NCI-H2227 (cell line): ENCODE results near the gene ZHX3.

Source experiments
- DNase-seq: peaks from one replicate; lab custom pipeline; 2025; ENCODE audit not compliant: unreplicated experiment; lab: John Stamatoyannopoulos, UW

ZHX3 gene

GRCh38 chr20:41317546-41318270 lies at the start of gene ZHX3:
ZHX3 (minus strand) TSS chr20:41317731; CDS start chr20:41204916, 112,815 bp downstream.
- DNase-seq: peak; percentile 99

DNA sequence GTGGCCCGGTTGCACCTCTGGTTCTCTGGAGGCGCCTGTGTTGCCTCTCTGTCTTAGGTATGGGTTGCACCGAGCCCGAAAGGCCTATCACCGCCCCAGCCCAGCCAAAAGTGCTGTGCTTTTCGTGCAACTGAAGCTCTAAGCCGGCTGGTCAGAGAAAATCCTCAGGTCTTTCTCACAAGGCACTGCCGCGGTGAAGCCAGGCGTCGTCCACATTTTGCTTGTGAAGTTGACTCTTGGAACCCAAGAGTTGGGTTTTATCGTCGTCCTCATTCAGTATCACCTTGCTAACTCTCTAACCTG lies 49.8 kb upstream of the ZHX3 start:
- no peak for DNase-seq

DNA sequence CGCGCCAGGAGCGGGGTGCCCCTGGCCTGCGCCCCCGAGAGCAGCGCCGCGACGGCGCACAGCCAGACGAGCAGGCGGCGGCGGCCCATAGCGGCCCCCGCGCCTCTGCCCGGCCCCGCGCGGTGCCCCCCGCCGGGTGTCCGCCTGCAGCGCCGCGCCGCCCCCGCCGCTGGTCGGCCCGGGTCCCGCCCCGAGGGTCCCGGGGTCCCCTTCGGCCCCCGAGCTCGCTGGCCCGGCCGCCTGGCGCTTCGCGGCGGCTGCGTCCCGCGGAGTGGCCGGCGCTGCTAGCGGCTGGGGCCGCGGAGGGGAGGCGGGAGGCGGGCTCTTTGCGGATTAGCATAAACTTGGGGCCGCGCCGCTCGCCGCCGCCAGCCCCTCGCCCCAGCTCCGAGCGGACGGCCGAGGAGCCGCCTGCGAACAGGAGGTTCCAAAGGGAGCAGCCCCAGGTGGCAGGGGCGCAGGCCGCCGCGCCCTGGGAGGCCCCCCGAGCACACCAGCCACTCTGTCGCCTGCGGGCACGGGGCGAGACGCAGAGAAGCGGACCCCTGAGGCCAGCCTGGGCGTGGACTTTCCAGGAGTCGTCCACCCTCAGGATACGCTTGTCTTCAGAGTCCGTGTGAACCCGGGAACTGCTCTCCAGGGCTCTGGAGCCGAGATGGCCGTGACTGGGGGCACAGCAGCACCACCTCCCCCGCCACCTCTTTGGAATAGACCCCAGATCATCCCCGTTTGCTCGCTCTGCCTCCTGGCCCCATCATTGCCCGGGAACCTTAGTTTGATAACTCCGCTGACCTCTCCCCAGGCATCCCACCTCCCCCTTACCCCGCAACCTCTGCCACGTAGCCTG lies 49.2 kb upstream of the ZHX3 start, which contains the start of gene EMILIN3:
Gene EMILIN3 (minus strand): TSS at position 273 of the 847 bp plus-strand sequence. CDS start 184 bp downstream, at position 89.
- peak; percentile 68 for DNase-seq

GRCh38 chr20:41365777-41366545 lies 48.4 kb upstream of the ZHX3 start:
- peak; percentile 59 for DNase-seq

DNA sequence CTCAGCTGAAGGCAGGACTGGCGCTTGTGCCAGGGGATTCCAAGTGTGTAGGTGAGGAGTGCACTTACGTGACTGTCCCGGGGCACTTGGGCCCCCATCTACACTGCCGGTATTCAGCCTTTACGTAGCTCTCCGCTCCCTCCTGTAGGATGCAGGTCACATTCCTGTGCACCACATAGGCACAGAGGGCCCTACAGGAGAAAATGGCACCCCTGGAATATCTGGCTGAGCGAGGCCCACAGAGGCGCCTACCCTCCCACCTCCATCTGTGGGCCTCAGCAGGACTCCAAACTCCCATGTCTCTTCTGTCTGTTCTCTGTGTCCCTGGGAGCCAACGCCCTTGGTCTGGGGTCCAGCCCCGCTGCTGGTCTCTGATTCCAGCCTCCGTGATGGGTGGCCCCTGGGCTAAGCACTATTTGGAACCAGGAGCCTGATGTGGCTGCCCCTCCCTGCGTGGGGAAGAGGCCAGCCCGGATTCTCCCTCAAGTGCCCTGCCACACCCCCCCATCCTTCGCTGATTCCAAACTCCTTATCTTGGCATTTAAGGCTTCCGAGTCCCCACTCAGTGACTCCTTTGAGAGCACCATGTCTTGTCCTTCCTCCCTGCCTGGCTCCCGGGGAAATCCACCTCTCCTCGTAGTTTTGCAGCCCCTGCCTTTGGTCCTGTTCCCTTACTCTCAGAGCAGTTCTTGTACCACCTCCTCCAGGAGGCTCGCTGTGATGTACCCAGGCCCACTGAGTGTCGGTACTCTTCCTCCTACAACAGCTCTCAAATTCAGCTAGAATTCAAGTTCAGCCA lies 47.6 kb upstream of the ZHX3 start:
- no peak for DNase-seq

DNA sequence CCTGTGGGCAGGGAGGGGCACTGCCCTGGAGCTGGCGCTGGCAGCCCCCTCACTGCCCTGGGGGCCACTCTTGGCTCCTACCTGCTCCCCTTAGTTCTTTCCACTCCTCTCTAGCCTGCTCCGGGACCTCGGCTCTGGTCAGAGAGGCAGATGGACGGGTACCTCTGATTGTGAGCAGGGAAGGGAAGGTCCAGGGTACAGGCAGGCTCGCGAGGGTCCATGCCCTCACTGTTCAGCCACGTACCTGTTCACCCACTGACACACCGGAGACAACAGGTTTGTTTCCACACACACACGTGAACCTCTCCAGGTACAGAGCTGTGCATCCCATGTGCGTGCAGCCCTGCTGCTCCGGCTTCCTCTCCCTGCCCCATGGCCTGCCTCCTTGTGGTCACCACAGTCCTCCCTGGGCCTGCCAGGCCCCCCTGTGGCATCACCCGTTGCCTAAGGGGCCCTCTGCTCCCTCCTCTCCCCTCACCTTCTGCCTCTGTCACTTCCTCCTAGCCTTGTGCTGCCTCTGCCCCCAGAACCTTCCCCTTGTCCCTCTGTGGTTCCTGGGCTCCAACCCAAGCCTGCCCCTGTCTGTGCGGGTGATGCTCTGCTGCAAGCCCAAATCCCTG lies 46.8 kb upstream of the ZHX3 start:
- no peak for DNase-seq

GRCh38 chr20:41363601-41364000 lies 46.1 kb upstream of the ZHX3 start:
- no peak for DNase-seq

- DNase-seq: no peak
Observed at GRCh38 chr20:41362748-41363140, 45.2 kb upstream of the ZHX3 start.

DNA sequence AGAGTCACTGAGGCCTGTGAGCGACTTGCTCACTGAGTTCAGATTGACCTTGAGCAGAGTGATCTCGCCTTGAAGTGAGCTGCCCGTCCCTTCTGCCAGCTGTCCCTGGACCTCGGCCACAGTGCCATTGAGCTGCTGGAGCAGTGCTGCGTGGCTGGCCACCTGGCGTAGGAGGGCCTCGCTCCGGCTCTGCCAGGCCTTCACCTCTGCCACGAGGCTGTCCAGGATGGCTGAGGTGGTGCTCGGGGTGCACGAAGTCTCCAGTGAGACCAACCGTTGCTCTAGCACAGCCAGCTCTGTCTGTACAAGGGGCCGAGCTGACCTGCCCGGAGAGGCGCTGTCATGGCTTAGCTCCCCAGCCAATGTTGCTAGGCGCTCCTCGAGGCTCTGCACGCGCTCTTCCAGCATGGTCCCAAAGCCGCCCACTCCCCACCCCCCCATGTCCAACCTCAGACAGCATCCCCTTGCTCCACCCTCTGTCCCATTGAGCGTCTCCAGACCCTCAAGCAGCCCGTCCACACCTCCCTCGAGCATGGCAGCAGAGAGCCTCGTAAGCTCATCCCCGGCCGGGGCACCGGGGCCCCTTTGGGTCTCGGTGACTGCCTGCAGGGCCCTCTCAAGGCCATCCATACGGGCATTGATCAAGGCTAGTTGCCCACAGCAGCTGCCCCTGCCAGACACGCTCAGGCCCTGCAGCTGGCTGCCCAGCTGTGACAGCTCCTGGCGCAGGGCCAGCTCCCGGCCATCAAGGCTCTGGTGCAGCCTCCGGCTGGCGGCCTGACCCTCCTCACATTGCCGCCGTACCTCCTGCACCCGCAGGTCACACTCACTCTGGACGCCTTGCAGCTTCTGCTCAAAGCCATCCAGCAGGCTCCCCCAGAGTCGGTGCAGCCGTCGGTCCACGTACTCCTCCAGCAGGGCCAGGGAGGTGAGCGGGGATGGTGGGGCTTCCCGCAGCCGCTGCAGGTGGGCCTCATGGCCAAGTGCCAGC lies 44.5 kb upstream of the ZHX3 start:
- DNase-seq: no peak

DNA sequence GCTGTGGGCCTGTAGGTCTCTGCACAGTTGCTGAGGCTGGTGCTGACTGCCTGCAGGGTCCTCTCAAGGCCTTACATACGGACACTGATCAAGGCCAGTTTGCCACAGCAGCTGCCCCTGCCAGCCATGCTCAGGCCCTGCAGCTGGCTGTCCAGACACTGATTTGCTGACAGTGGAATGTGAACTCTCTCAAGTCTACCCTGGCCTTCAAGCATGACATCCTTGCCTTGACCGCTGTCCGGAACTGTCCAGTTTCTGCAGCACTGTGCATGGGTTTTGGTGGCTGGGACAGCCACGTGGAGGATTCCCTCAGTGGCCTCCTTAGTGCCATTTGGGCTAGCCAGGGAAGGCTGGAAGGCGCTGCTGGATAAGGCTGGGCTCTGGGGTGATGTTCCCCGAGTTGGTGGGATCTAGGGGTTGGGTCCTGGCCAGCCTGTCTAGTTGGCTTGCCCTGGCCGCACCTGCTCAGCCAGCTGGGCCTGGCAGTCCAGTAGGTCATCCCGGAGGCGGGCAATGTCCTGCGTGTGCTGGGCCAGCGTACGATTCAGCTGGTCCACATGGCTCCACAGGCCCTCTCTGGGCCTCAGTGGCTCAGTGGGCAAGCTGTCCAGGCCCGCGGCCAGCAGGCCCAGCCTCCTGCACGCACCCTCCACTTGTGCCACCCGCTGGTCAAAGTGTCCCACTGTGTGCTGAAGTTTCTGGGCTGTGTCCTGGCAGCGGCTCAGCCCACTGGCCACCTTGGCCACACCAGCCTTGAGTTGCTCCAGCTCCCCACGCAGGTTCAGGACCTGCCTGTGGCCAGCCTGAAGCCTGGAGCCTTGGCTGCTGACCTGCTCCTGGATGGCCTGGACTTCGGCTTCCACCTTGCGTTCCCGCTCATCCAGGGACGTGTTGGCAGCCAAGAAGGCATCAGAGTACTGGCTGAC lies 43.6 kb upstream of the ZHX3 start:
- no peak for DNase-seq

- DNase-seq: no peak
Observed at GRCh38 chr20:41359541-41360011, 42.0 kb upstream of the ZHX3 start.

DNA sequence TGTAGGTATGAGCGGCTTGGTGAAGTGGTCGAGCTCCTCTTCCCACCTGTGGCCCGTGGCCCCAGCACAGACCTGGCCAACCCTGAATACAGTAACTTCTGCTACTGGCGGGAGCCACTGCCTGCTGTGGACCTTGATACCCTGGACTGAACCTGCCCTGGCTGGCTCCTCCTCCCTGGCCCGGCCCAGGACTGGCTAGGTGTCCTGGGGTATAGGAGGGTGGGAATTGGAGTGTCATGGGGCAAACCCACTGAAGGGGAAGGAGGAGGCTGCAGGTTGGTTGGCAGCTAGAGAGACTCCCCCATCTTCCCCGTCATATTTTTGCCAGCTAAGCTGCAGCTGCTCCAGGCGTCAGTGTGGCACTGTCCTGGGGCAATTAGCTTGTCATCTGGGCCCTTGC lies 41.2 kb upstream of the ZHX3 start:
- no peak for DNase-seq

DNA sequence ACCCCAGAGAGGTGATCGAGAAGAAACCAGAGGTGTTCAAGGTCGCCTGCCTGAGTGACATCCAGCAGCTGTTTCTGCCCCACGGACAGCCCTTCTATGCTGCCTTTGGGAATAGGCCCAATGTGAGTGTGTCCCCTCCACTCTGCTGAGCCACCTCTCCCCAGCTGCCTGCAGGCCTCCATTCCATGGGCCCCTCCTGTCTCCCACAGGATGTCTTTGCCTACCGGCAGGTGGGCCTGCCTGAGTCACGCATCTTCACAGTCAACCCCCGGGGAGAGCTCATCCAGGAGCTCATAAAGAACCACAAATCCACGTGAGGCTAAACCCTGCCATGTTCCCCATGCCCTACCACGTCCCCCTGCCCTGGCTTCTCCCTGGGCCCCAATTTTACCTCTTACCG lies 40.7 kb upstream of the ZHX3 start:
- no peak for DNase-seq

DNA sequence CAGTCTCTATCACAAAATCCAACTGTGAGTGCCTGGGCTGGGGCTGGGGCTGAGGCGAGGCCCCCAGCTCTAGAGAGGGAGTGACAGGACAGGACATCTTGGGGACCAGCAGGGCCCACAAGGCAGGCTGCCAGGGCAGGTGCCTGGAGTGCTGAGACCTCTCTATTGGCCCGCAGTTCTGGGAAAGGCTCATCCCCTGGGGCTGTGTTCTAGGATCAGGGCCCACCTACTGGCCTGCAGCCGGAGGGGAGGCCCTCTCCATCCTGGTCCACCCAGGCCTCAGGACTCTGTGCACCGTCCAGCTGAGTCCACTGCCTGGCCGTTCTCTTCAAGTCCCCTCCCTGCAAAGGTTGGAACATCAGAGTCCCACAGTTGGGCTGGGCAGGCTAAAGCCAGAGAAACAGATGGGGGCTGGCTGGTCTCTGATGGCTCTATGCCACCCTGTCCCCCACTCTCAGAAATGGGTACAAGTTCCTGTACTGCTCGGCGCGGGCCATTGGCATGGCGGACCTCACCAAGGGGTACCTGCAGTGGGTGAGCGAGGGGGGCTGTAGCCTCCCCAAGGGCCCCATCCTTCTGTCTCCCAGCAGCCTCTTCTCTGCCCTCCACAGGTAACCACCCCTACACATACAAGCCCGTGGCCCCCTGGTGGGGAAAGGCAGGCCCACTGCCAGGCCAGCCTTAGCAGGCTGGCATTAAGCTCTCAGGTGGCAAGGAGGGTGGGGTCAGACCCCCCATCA lies 40.1 kb upstream of the ZHX3 start:
- no peak for DNase-seq

- DNase-seq: no peak
Observed at GRCh38 chr20:41356951-41357350, 39.4 kb upstream of the ZHX3 start.

GRCh38 chr20:41355598-41356203 lies 38.2 kb upstream of the ZHX3 start:
- DNase-seq: no peak

GRCh38 chr20:41355192-41355591 lies 37.7 kb upstream of the ZHX3 start:
- DNase-seq: no peak
